Testis (tissue), 3 donors: Measurements from ENCODE around the gene PHACTR3. TPM values are rescaled to one million over a fixed set of nuclear protein-coding genes. Genes with fewer than 3 reads are reported as not detected.

Source experiments
- DNase-seq: peaks from one replicate; pipeline ENCODE4 v3.0.0-alpha.2; 2019
- H3K27ac ChIP-seq, 2 donors: fragments of 200-600 bp; sonication (generic); one replicate each; pipeline ENCODE4 v1.5.1; 2019
- H3K27me3 ChIP-seq: fragments of 200-600 bp; sonication (generic); one replicate; pipeline ENCODE4 v1.5.1; 2019
- H3K36me3 ChIP-seq: fragments of 200-600 bp; sonication (generic); one replicate; pipeline ENCODE4 v1.5.1; 2017; ENCODE audit warnings: low read depth; ENCODE audit errors: missing control alignments
- H3K4me1 ChIP-seq: fragments of 200-600 bp; sonication (generic); one replicate; pipeline ENCODE4 v1.5.1; 2019
- H3K4me3 ChIP-seq, 2 donors: fragments of 200-600 bp; sonication (generic); one replicate each; pipeline ENCODE4 v1.5.1; 2017 to 2019
- H3K9me3 ChIP-seq: fragments of 200-600 bp; sonication (generic); one replicate; pipeline ENCODE4 v1.5.1; 2017
- CTCF ChIP-seq, 3 experiments: fragments of 450-650 bp in 2 of 3; fragments of 200-600 bp in 1 of 3; sonication (generic) in 1 of 3; IDR thresholded peaks; one replicate each; pipeline ENCODE4 v1.5.1; 2016 to 2019; ENCODE audit warnings: antibody characterized with exemption in 3 of 3, mild to moderate bottlenecking in 2 of 3, moderate library complexity in 1 of 3
- POLR2A ChIP-seq: fragments of 450-650 bp; IDR thresholded peaks from one replicate; pipeline ENCODE4 v1.6.1; 2017; ENCODE audit warnings: antibody characterized with exemption, mild to moderate bottlenecking, moderate library complexity
- WGBS, 2 donors: methylation state at CpG; one replicate each; pipeline ENCODE4 v1.1.5; 2018; 5-methylcytosine and 5-hydroxymethylcytosine counted together
- intact Hi-C: fragments of 100-400 bp; cut with DNase I; formaldehyde crosslinking; loops from one replicate; pipeline ENCODE4 v1.15.1; 2023; ENCODE audit warnings: low total_unique reads
- polyA plus RNA-seq: library from polyadenylated mRNA; stranded (reverse); fragments of 350-450 nt; fragmentation: Illumina TruSeq; extraction: RNeasy Lipid Tissue Mini Kit (QIAGEN cat#74804); gene quantifications from one replicate; pipeline ENCODE4 v1.2.3, GENCODE V29; 2014; ENCODE audit warnings: low read depth, low replicate concordance; ENCODE audit not compliant: insufficient read depth
- total RNA-seq, 2 donors: library from RNA; depleted of rRNA; stranded (reverse); fragments of >200 nt; gene quantifications; one replicate each; pipeline ENCODE4 v1.2.3, GENCODE V29; 2016

Gene PHACTR3
- total and polyA plus RNA-seq, 3 donors from 2014 or later = 0.94 to 1.2 (median 1.1) TPM

GRCh38 chr20:59677586-59677985 lies 73.2 kb downstream of the PHACTR3 start:
- no peaks in the 10 kb centered on the region for H3K27me3 ChIP-seq
- 75 to 83% methylated on average over 6 of the region's 6 CpGs for WGBS, 2 donors
- H3K36me3 ChIP-seq = no peaks in the 10 kb centered on the region
- no peak overlapping the region for H3K27ac ChIP-seq
- no peak for DNase-seq
- no peak overlapping the region for H3K4me3 ChIP-seq
- H3K9me3 ChIP-seq = no peaks in the 10 kb centered on the region
- no peak for TF ChIP-seq CTCF (IDR thresholded peaks at IDR 0.05)
- TF ChIP-seq POLR2A = no peak
- H3K4me1 ChIP-seq = no peaks in the 10 kb centered on the region
- intact Hi-C loops = no loop called here

GRCh38 chr20:59678288-59678687 lies 73.9 kb downstream of the PHACTR3 start:
- no peak overlapping the region for H3K27ac ChIP-seq
- H3K27me3 ChIP-seq = no peaks in the 10 kb centered on the region
- H3K9me3 ChIP-seq = no peaks in the 10 kb centered on the region
- no peaks in the 10 kb centered on the region for H3K4me1 ChIP-seq
- H3K36me3 ChIP-seq = no peaks in the 10 kb centered on the region
- WGBS, 2 donors = 42 to 52% methylated on average over 9 of the region's 9 CpGs
- no peak for DNase-seq
- no peak overlapping the region for H3K4me3 ChIP-seq
- TF ChIP-seq POLR2A = no peak
- no peak for TF ChIP-seq CTCF (IDR thresholded peaks at IDR 0.05)
- intact Hi-C loops = no loop called here

- no peak for TF ChIP-seq CTCF (IDR thresholded peaks at IDR 0.05)
- no peaks in the 10 kb centered on the region for H3K4me1 ChIP-seq
- H3K27ac ChIP-seq = no peak overlapping the region
- no peaks in the 10 kb centered on the region for H3K27me3 ChIP-seq
- intact Hi-C loops = no loop called here
- H3K36me3 ChIP-seq = no peaks in the 10 kb centered on the region
- 82 to 89% methylated on average over 8 of the region's 8 CpGs for WGBS, 2 donors
- no peak for DNase-seq
- H3K9me3 ChIP-seq = no peaks in the 10 kb centered on the region
- no peak overlapping the region for H3K4me3 ChIP-seq
These were observed 74.6 kb downstream of the PHACTR3 start for GRCh38 chr20:59678951-59679350.

- no peaks in the 10 kb centered on the region for H3K9me3 ChIP-seq
- H3K4me3 ChIP-seq = no peak overlapping the region
- TF ChIP-seq POLR2A (no peak), CTCF (IDR thresholded peaks at IDR 0.05) (no peak)
- H3K4me1 ChIP-seq = no peaks in the 10 kb centered on the region
- H3K27me3 ChIP-seq = no peaks in the 10 kb centered on the region
- intact Hi-C loops = no loop called here
- WGBS, 2 donors = 88% methylated on average over 9 of the region's 9 CpGs
- H3K36me3 ChIP-seq = no peaks in the 10 kb centered on the region
- DNase-seq = no peak
- no peak overlapping the region for H3K27ac ChIP-seq
These were observed 75.9 kb downstream of the PHACTR3 start for GRCh38 chr20:59680148-59680650.

- no peaks in the 10 kb centered on the region for H3K9me3 ChIP-seq
- WGBS, 2 donors = 71 to 92% methylated on average over 1 of the region's 1 CpG
- H3K27me3 ChIP-seq = no peaks in the 10 kb centered on the region
- no peaks in the 10 kb centered on the region for H3K4me1 ChIP-seq
- intact Hi-C loops = no loop called here
- DNase-seq = no peak
- TF ChIP-seq POLR2A (no peak), CTCF (IDR thresholded peaks at IDR 0.05) (no peak)
- no peak overlapping the region for H3K4me3 ChIP-seq
- H3K27ac ChIP-seq = no peak overlapping the region
- H3K36me3 ChIP-seq = no peaks in the 10 kb centered on the region
These were observed 76.5 kb downstream of the PHACTR3 start for GRCh38 chr20:59680852-59681251.
